SH-SY5Y (cell line): Measurements from ENCODE around the gene CD81.

Source experiments
- GATA2 ChIP-seq: IDR thresholded peaks from 2 replicates; pipeline ENCODE4 v1.6.1; 2011; ENCODE audit warnings: mild to moderate bottlenecking, low read depth, low read length
- GATA3 ChIP-seq: IDR thresholded peaks from 2 replicates; pipeline ENCODE4 v1.6.1; 2011; ENCODE audit warnings: low read depth, mild to moderate bottlenecking, low read length, moderate library complexity

DNA sequence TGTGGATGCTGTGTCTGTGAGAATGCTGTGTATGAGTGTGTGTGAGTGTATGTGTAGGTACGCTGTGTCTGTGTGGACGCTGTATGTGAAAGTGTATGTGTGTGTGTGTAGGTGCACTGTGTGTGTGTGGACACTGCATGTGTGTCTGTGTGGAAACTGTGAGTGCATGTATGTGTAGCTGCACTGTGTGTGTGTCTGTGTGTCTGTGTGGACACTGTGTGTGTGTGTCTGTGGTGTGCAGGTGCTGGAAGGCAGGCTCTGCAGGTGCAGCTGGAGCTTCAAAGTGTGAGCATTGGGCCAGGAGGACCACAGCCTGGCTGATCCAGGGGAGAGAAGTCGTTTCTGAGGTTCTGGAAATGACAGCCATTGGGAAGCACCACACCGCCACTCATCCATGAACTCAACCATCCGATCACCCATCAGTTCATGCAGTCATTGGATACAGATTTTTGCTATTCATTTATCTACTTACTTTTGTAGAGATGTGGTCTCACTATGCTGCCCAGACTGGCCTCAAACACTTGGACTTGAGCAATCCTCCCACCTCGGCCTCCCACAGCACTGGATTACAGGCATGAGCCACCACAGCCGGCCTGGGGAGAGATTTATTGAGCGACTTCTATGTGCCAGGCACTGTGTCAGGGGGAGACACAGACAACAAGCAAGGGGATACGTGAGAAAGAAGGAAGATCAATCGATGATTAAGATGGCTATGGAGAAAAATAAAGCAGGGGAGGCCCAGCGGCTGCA is 57.6 kb downstream of the CD81 start:
- TF ChIP-seq GATA2 (no peak), GATA3 (no peak)
